HEK293T (cell line): ENCODE measurements around the gene PAFAH1B2.

Experiments used
- ARNT ChIP-seq: fragments of 450-650 bp; IDR thresholded peaks from 2 replicates; pipeline ENCODE4 v1.6.1; 2017; ENCODE audit warnings: mild to moderate bottlenecking
- BHLHE40 ChIP-seq: fragments of 450-650 bp; IDR thresholded peaks from 2 replicates; pipeline ENCODE4 v1.6.1; 2016; ENCODE audit warnings: mild to moderate bottlenecking, moderate library complexity, borderline replicate concordance
- CTBP1 ChIP-seq: fragments of 450-650 bp; IDR thresholded peaks from 2 replicates; pipeline ENCODE4 v1.6.1; 2016; ENCODE audit warnings: borderline replicate concordance
- ELF4 ChIP-seq: fragments of 450-650 bp; IDR thresholded peaks from 2 replicates; pipeline ENCODE4 v1.6.1; 2017; ENCODE audit warnings: antibody characterized with exemption
- FOXA1 ChIP-seq: fragments of 450-650 bp; IDR thresholded peaks from 2 replicates; pipeline ENCODE4 v1.6.1; 2016; ENCODE audit warnings: mild to moderate bottlenecking
- FOXK2 ChIP-seq: fragments of 450-650 bp; IDR thresholded peaks from 2 replicates; pipeline ENCODE4 v1.6.1; 2016; ENCODE audit warnings: mild to moderate bottlenecking
- PKNOX1 ChIP-seq: fragments of 450-650 bp; IDR thresholded peaks from 2 replicates; pipeline ENCODE4 v1.6.1; 2016
- SP1 ChIP-seq: fragments of 450-650 bp; IDR thresholded peaks from 2 replicates; pipeline ENCODE4 v1.6.1; 2017
- TARDBP ChIP-seq: fragments of 450-650 bp; IDR thresholded peaks from 2 replicates; pipeline ENCODE4 v1.6.1; 2016
- ZNF384 ChIP-seq: fragments of 450-650 bp; IDR thresholded peaks from 2 replicates; pipeline ENCODE4 v1.6.1; 2016

DNA sequence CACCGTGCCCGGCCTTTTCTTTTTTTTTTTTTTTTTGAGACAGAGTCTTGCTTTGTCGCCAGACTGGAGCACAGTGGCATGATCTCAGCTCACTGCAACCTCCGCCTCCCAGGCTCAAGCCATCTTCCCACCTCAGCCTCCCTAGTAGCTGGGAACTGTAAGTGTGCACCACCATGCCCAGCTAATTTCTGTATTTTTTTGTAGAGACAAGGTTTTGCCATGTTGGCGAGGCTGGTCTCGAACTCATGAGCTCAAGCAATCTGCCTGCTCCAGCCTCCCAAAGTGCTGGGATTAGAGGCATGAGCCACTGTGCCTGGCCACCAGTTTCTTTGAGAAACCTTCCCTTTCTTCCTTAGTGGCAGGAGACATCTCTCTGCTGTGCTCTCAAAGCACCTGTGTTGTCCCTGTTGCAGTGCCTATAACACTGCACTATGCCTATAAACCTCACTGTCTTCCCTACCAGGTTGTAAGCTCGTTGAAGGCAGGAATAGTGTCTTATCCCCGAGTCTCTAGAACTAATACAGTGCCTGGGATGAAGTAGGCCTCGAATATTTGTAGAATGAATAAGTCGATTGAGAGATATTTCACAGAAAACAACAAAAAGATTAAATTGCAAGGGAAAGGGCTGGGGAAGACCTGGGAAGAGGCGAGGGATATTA is 68.7 kb downstream of the PAFAH1B2 start:
- no peak for TF ChIP-seq PKNOX1
- TF ChIP-seq FOXA1, result no peak
- no peak for TF ChIP-seq BHLHE40
- TF ChIP-seq ZNF384, result no peak
- TF ChIP-seq FOXK2, result no peak
- no peak for TF ChIP-seq SP1
- no peak for TF ChIP-seq ELF4
- TF ChIP-seq TARDBP, result no peak
- no peak for TF ChIP-seq ARNT
- TF ChIP-seq CTBP1, result no peak
